GM12878 (cell line): Measurements from ENCODE around the gene TSKU.

Source experiments
- HDAC6 ChIP-seq: fragments of 200-600 bp; sonication (generic); IDR thresholded peaks from one replicate; pipeline ENCODE4 v1.8.0; 2017; ENCODE audit warnings: antibody characterized with exemption; ENCODE audit not compliant: unreplicated experiment
- SMC3 ChIP-seq: IDR thresholded peaks from 2 replicates; pipeline ENCODE4 v1.6.1; 2011; ENCODE audit warnings: low read length, improper control_type of control experiment, borderline replicate concordance
- TBL1XR1 ChIP-seq: IDR thresholded peaks from 2 replicates; pipeline ENCODE4 v1.6.1; 2012; ENCODE audit warnings: low read depth, low read length, improper control_type of control experiment
- TF ChIP-seq, protein P1 (sequence below): fragments of 450-650 bp; formaldehyde crosslinking; IDR thresholded peaks from 2 replicates; pipeline ENCODE4 v1.4.0; 2022; ENCODE audit warnings: mild to moderate bottlenecking, moderate library complexity

DNA sequence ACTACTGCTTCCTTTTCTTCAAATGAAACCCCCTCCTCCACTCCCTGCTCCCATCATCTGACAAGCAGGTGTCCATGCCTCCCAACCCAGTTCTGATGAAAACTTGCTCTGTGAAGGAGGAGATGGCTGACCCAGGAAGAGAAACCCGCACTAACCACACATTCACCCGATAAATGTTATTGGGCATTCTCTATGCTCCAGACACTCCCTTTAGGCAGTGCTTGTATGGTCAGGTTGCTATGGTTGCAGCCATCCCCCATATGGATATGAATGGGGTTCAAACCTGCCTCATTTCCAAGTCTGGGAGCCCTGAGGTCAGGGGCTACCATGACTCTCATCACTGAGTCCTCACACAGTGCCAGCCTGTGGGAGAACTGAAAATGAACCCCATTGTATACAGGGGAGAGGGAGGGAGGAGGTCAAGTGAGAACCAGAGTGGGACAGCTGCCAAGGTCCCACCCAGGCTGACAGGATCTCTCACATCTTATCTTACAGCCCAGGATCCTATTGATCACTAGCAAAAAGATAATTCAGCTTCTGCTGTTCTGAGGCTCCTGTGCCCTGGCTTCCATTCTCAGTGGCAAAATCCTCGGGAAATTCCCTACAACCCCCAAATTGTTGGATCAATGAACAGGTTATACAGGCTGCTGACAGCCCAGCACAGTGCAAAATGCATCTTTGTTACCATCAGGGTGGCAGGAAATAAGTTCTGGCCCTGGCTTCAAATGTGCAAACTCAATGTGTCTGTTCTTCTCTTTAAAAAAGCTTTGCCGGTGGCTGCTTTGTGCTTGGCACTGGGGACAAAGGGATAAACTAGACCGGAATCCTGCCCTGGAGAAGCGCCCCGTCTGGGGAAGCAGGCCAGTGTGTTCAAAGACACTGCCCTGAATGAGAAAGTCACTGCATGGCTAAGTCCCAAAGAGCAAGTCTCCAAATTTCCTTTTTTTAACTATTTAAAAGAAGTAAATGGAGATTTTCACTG is 54.8 kb downstream of the TSKU start:
- TF ChIP-seq HDAC6 (no peak), TBL1XR1 (no peak), SMC3 (no peak)
- TF ChIP-seq, protein P1, sequence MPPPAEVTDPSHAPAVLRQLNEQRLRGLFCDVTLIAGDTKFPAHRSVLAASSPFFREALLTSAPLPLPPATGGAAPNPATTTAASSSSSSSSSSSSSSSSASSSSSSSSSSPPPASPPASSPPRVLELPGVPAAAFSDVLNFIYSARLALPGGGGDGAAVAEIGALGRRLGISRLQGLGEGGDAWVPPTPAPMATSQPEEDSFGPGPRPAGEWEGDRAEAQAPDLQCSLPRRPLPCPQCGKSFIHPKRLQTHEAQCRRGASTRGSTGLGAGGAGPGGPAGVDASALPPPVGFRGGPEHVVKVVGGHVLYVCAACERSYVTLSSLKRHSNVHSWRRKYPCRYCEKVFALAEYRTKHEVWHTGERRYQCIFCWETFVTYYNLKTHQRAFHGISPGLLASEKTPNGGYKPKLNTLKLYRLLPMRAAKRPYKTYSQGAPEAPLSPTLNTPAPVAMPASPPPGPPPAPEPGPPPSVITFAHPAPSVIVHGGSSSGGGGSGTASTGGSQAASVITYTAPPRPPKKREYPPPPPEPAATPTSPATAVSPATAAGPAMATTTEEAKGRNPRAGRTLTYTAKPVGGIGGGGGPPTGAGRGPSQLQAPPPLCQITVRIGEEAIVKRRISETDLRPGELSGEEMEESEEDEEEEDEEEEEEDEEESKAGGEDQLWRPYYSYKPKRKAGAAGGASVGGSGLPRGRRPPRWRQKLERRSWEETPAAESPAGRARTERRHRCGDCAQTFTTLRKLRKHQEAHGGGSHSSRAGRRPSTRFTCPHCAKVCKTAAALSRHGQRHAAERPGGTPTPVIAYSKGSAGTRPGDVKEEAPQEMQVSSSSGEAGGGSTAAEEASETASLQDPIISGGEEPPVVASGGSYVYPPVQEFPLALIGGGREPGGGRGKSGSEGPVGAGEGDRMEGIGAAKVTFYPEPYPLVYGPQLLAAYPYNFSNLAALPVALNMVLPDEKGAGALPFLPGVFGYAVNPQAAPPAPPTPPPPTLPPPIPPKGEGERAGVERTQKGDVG (CRISPR knock-in tag), result no peak
